ES-I3 (cell line): ENCODE results near the gene NCKAP5.

Experiments used
- H3K36me3 ChIP-seq: 2 replicates; pipeline ENCODE4 v1.6.1; 2013; ENCODE audit warnings: mild to moderate bottlenecking, low read length, control low read depth, moderate library complexity; ENCODE audit not compliant: insufficient read depth
- H3K4me1 ChIP-seq: 2 replicates; pipeline ENCODE4 v1.6.1; 2013; ENCODE audit warnings: mild to moderate bottlenecking, control low read depth, low read length; ENCODE audit not compliant: insufficient read depth
- H3K9ac ChIP-seq: 2 replicates; pipeline ENCODE4 v1.6.1; 2013; ENCODE audit warnings: low read depth, mild to moderate bottlenecking, low read length, moderate library complexity
- H3K9me3 ChIP-seq: 2 replicates; pipeline ENCODE4 v1.6.1; 2013; ENCODE audit warnings: mild to moderate bottlenecking, low read length, moderate library complexity; ENCODE audit not compliant: control insufficient read depth, insufficient read depth

NCKAP5 gene

GRCh38 chr2:132646540-132647108 is 921.6 kb downstream of the NCKAP5 start:
- H3K36me3 ChIP-seq, result no peaks in the 10 kb centered on the region
- no peak overlapping the region for H3K9ac ChIP-seq
- H3K4me1 ChIP-seq, result 0 out of 2 replicates have a peak, but pooled peaks cover 5% of the 10 kb centered on the region
- no peaks in the 10 kb centered on the region for H3K9me3 ChIP-seq

GRCh38 chr2:132645722-132646539 is 922.3 kb downstream of the NCKAP5 start:
- no peaks in the 10 kb centered on the region for H3K36me3 ChIP-seq
- H3K9me3 ChIP-seq, result no peaks in the 10 kb centered on the region
- H3K9ac ChIP-seq, result no peak overlapping the region
- H3K4me1 ChIP-seq, result 0 out of 2 replicates have a peak, but pooled peaks cover 5% of the 10 kb centered on the region

- Histone ChIP-seq H3K36me3 (no peaks in the 10 kb centered on the region), H3K4me1 (0 out of 2 replicates have a peak, but pooled peaks cover 5% of the 10 kb centered on the region), H3K9me3 (no peaks in the 10 kb centered on the region), H3K9ac (no peak overlapping the region)
These were observed 923.1 kb downstream of the NCKAP5 start for GRCh38 chr2:132645176-132645575.

GRCh38 chr2:132642415-132642814 is 925.8 kb downstream of the NCKAP5 start:
- Histone ChIP-seq H3K4me1 (0 out of 2 replicates have a peak, but pooled peaks cover 5% of the 10 kb centered on the region), H3K9me3 (no peaks in the 10 kb centered on the region), H3K36me3 (no peaks in the 10 kb centered on the region), H3K9ac (no peak overlapping the region)

GRCh38 chr2:132641819-132642218 is 926.4 kb downstream of the NCKAP5 start:
- Histone ChIP-seq H3K36me3 (no peaks in the 10 kb centered on the region), H3K9me3 (no peaks in the 10 kb centered on the region), H3K9ac (no peak overlapping the region), H3K4me1 (0 out of 2 replicates have a peak, but pooled peaks cover 5% of the 10 kb centered on the region)

GRCh38 chr2:132640116-132640515 is 928.1 kb downstream of the NCKAP5 start:
- no peaks in the 10 kb centered on the region for H3K36me3 ChIP-seq
- no peak overlapping the region for H3K9ac ChIP-seq
- no peaks in the 10 kb centered on the region for H3K9me3 ChIP-seq
- H3K4me1 ChIP-seq, result no peaks in the 10 kb centered on the region

GRCh38 chr2:132638313-132639040 is 929.8 kb downstream of the NCKAP5 start:
- H3K9ac ChIP-seq, result no peak overlapping the region
- H3K9me3 ChIP-seq, result no peaks in the 10 kb centered on the region
- no peaks in the 10 kb centered on the region for H3K4me1 ChIP-seq
- no peaks in the 10 kb centered on the region for H3K36me3 ChIP-seq

- Histone ChIP-seq H3K4me1 (peaks cover 9% of the 10 kb centered on the region), H3K36me3 (no peaks in the 10 kb centered on the region), H3K9ac (no peak overlapping the region), H3K9me3 (no peaks in the 10 kb centered on the region)
These were observed 931.9 kb downstream of the NCKAP5 start for GRCh38 chr2:132636346-132636745.

- Histone ChIP-seq H3K9ac (no peak overlapping the region), H3K4me1 (peaks cover 9% of the 10 kb centered on the region), H3K36me3 (no peaks in the 10 kb centered on the region), H3K9me3 (no peaks in the 10 kb centered on the region)
These were observed 934.6 kb downstream of the NCKAP5 start for GRCh38 chr2:132633635-132634034.

- H3K9ac ChIP-seq, result no peak overlapping the region
- peaks cover 9% of the 10 kb centered on the region for H3K4me1 ChIP-seq
- H3K9me3 ChIP-seq, result no peaks in the 10 kb centered on the region
- no peaks in the 10 kb centered on the region for H3K36me3 ChIP-seq
These were observed 936.1 kb downstream of the NCKAP5 start for GRCh38 chr2:132632000-132632649.

- peaks cover 15% of the 10 kb centered on the region for H3K4me1 ChIP-seq
- no peak overlapping the region for H3K9ac ChIP-seq
- H3K36me3 ChIP-seq, result no peaks in the 10 kb centered on the region
- no peaks in the 10 kb centered on the region; the same call in 1 of the 2 replicates for H3K9me3 ChIP-seq
These were observed 940.7 kb downstream of the NCKAP5 start for GRCh38 chr2:132627536-132627935.

- peaks cover 8% of the 10 kb centered on the region; the same call in 1 of the 2 replicates for H3K4me1 ChIP-seq
- no peak overlapping the region for H3K9ac ChIP-seq
- no peaks in the 10 kb centered on the region for H3K36me3 ChIP-seq
- H3K9me3 ChIP-seq, result no peaks in the 10 kb centered on the region; the same call in 1 of the 2 replicates
These were observed 945.0 kb downstream of the NCKAP5 start for GRCh38 chr2:132623096-132623839.
